Activated T-helper 2 cell treated with anti-CD3 and anti-CD28 coated beads, Interferon-gamma antibody, Interleukin-2, Interleukin-4, amounts not matched to agents 10 μg/mL and 5 μg/mL and 100 μg/mL, durations not matched to agents 14 hours and 24 hours and 36 hours (primary cell): ENCODE measurements around the gene SLC26A4. TPM values are rescaled to one million over a fixed set of nuclear protein-coding genes. Genes with fewer than 3 reads are reported as not detected.
A peak's percentile ranks its signal among the peaks of the same experiment; 100 is the strongest.

Source experiments
- DNase-seq: peaks from one replicate; pipeline ENCODE4 v3.0.0; 2021; ENCODE audit warnings: low spot score
- H3K27ac Mint-ChIP-seq: one replicate; pipeline ENCODE4 v1.8.0; 2021; ENCODE audit warnings: mixed read lengths
- H3K27me3 Mint-ChIP-seq: one replicate; pipeline ENCODE4 v1.8.0; 2021; ENCODE audit warnings: low read depth, mixed read lengths
- H3K36me3 Mint-ChIP-seq: one replicate; pipeline ENCODE4 v1.8.0; 2021; ENCODE audit warnings: low read depth, mixed read lengths
- H3K4me1 Mint-ChIP-seq: one replicate; pipeline ENCODE4 v1.8.0; 2021; ENCODE audit warnings: low read depth, mixed read lengths
- H3K4me3 Mint-ChIP-seq: one replicate; pipeline ENCODE4 v1.8.0; 2021; ENCODE audit warnings: low read depth, mild to moderate bottlenecking, moderate library complexity, mixed read lengths
- H3K9me3 Mint-ChIP-seq: one replicate; pipeline ENCODE4 v1.8.0; 2021; ENCODE audit warnings: mixed read lengths
- intact Hi-C: fragments of 100-400 bp; cut with micrococcal nuclease; formaldehyde crosslinking; loops from one replicate; pipeline ENCODE4 v1.15.1; 2023
- total RNA-seq: library from RNA; stranded (reverse); gene quantifications from 2 replicates; pipeline ENCODE4 v1.2.3, GENCODE V29; 2022

The SLC26A4 gene
- total RNA-seq, 1 donor from 2014 or later: 3.6 TPM

DNA sequence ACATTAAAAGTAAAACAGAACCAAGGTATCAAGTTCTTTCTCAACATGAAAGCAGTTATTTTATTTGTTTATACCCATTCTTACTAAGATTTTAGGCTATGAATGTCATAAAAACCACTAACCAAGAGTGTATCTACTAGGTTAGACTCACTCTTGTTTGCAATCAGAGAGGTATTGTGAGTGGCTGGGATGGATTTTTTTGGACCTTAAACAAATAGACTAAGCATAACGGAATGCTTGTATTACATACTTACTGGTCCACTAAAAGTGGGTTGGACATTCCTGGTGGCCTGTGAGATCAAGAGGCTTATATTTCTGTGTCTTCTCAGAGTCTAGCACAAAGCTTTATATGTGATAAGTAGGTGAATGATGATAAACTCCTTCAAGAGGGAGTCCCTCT lies 50.7 kb downstream of the SLC26A4 start:
- no peaks in the 10 kb centered on the region for H3K27me3 Mint-ChIP-seq
- intact Hi-C loops: no loop called here
- H3K4me1 Mint-ChIP-seq: no peaks in the 10 kb centered on the region
- no peaks in the 10 kb centered on the region for H3K9me3 Mint-ChIP-seq
- H3K4me3 Mint-ChIP-seq: no peak overlapping the region
- no peak overlapping the region for H3K27ac Mint-ChIP-seq
- no peak for DNase-seq
- H3K36me3 Mint-ChIP-seq: peaks cover 6% of the 10 kb centered on the region

DNA sequence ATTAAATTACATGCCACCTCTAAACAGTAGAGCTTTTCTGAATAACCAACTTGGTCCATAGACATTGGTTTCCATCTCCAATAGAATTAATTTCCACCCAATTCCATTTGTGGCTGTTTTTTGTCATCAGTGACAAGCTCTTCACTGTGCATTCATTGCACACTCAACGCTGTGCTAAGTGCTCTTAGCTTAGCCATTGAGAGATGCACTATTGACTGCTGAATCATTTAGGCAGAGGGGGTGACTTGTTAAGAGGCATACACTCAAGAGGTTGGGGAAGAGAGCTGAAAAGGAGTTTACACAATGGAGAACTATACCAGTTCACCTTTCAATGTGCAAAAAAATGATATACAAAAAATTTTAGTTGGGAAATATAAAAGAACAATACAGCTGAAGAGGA lies 51.4 kb downstream of the SLC26A4 start:
- no peaks in the 10 kb centered on the region for H3K9me3 Mint-ChIP-seq
- no peaks in the 10 kb centered on the region for H3K4me1 Mint-ChIP-seq
- DNase-seq: no peak
- intact Hi-C loops: no loop called here
- no peak overlapping the region for H3K4me3 Mint-ChIP-seq
- H3K27ac Mint-ChIP-seq: no peak overlapping the region
- peaks cover 6% of the 10 kb centered on the region for H3K36me3 Mint-ChIP-seq
- H3K27me3 Mint-ChIP-seq: no peaks in the 10 kb centered on the region

DNA sequence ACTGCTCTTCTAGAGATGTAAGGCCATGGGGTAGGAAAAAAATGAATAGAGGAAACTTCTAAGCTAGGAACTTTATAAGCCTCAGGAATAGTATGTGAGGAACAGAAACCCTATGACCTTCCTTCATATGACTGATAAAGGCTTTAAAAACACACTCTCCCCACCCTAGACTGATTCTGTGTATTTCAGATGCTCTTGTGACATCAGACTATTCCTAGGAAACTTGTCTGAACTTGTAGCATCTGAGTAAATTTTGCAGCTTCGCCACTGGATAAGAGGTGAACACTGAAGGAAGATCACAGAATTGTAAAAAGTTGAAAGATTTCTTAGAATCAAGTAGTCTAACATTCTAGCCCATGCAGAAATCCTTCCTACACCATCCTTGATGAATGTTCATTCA lies 52.3 kb downstream of the SLC26A4 start:
- Mint-ChIP-seq H3K4me1 (no peaks in the 10 kb centered on the region), H3K9me3 (no peaks in the 10 kb centered on the region), H3K27ac (no peak overlapping the region), H3K27me3 (no peaks in the 10 kb centered on the region), H3K4me3 (no peak overlapping the region), H3K36me3 (peaks cover 6% of the 10 kb centered on the region)
- intact Hi-C loops: no loop called here
- no peak for DNase-seq

DNA sequence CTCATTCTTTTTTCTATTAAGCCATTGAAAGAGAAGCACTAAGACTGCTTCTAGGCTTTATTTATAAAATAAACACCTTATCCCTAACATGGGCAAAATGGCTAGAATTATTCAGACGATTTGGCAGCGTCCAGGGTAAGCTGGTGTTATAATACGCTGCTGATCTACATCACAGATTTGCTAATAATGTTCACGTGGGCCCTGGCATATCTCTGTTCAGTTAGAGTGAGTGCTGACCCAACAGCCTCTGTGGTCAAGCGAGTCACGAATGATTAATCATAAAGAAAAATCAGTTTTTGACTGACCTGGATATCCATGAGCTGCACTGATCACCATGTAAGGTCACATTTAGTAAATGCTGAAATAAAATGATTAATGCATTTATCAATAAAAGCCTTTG lies 54.9 kb downstream of the SLC26A4 start:
- DNase-seq: no peak
- no peaks in the 10 kb centered on the region for H3K9me3 Mint-ChIP-seq
- no peak overlapping the region for H3K27ac Mint-ChIP-seq
- H3K36me3 Mint-ChIP-seq: peaks cover 3% of the 10 kb centered on the region
- no peak overlapping the region for H3K4me3 Mint-ChIP-seq
- peaks cover 6% of the 10 kb centered on the region for H3K4me1 Mint-ChIP-seq
- intact Hi-C loops: no loop called here
- H3K27me3 Mint-ChIP-seq: no peaks in the 10 kb centered on the region

DNA sequence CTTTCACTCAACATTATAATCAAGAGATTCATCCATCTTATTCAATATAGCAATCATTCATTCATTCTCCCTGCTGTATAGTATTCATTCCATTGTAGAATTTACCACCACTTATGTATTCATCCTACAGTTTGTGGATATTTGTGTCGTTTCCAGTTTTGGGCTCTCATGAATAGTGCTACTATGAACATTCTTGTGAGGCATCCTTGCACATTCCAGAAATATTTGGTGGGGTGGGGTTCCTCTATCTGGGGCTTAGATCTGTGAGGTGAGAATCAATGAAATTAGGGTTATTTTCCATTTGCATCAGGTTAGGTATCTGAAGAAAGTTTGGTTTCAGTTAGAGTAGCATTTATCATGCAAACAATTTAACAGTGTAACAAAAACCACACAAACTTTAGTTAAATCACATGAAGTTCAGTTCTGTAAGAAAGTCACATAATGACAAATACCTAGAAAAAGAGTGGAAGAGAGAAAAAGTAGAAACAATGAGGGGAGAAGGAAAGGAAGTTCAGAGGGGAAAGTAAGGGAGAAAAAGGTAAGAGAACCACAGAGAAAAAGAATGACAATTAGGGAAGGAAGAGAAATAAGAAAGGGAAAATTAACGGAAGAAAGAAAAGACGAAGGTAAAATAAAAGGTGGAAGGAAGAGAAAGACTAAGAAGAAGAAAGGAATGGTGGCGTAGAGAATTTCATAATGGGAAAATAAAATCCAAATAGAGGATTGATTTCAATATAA lies 58.0 kb downstream of the SLC26A4 start:
- Mint-ChIP-seq H3K27ac (no peak overlapping the region), H3K4me3 (no peak overlapping the region), H3K36me3 (no peaks in the 10 kb centered on the region)

DNA sequence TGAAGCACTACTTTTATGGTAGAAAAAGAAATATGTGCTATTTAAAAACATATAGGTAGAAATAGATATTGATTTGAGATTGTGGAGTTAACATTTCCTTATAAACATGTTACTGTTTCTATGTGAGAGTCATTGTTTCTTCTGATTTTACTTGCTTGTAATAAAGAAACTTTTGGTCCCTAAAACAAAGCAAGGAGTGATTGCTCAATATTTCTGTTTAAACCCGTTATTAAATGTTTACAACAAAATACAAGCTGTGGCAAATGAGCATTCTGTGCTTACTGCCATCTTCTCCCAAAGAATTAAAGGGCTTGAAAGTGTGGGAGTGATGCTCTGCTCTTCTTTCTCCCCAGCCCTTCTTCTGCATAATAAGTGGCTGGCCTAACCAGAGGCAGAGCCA lies 60.7 kb downstream of the SLC26A4 start:
- DNase-seq: no peak
- H3K36me3 Mint-ChIP-seq: no peaks in the 10 kb centered on the region
- no peaks in the 10 kb centered on the region for H3K9me3 Mint-ChIP-seq
- no peak overlapping the region for H3K27ac Mint-ChIP-seq
- no peak overlapping the region for H3K4me3 Mint-ChIP-seq
- H3K4me1 Mint-ChIP-seq: peaks cover 6% of the 10 kb centered on the region
- no peaks in the 10 kb centered on the region for H3K27me3 Mint-ChIP-seq
- intact Hi-C loops: loop anchor here (2.0 kb wide), 1 partner anchor 518 kb away; no protein-coding TSS in a partner anchor

More for the DNA sequence above, 58.0 kb downstream of the SLC26A4 start:
- intact Hi-C loops: no loop called here
- DNase-seq: no peak
- no peaks in the 10 kb centered on the region for H3K9me3 Mint-ChIP-seq
- H3K27me3 Mint-ChIP-seq: no peaks in the 10 kb centered on the region
- peaks cover 6% of the 10 kb centered on the region for H3K4me1 Mint-ChIP-seq

DNA sequence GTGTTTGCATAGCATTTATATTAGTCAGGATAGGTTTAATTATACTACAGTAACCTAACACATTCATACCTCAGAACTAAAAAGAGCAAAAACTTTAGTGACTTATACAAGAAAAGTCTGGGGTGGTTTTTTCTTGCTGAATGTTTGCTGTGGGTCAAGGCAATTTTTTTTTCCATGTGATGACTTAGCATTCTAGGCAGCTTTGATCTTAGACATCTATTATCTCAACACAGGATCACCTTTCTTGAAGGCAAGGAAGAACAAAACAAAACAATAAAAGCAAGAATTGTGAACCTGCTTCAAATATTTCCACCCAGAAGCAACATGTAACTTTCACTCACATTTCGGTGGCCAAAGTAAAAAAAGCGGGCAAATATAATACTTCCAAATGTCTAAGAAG lies 62.6 kb downstream of the SLC26A4 start:
- Mint-ChIP-seq H3K9me3 (no peaks in the 10 kb centered on the region), H3K4me3 (no peak overlapping the region), H3K36me3 (no peaks in the 10 kb centered on the region), H3K4me1 (peaks cover 5% of the 10 kb centered on the region), H3K27ac (no peak overlapping the region), H3K27me3 (peaks cover 13% of the 10 kb centered on the region)
- intact Hi-C loops: no loop called here
- no peak for DNase-seq

DNA sequence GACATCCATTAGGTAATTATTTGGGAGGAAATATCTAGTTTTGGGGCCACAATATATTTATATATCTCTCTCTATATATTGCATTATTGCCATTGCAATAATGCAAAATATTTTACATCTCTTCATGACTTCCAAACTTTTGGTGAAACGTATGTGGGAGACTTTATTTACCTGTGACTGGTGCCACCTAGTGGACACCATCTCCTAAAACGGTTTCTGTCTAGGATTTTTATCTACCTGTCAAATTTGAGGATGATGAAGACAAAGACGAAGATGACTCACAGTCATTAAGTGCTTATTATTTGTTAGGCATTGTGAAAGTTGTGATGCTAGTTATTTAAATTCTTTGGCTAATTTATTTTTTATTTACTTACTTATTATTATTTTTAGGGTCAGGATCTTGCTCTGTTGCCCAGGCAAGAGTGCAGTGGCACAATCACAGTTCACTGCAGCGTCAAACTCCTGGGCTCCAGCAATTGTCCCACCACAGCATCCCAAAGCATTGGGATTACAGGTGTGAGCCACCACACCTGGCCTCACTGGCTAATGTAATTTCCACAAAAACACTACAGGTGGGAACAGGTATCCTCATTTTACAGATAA lies 64.6 kb downstream of the SLC26A4 start:
- H3K27me3 Mint-ChIP-seq: peaks cover 21% of the 10 kb centered on the region
- no peaks in the 10 kb centered on the region for H3K4me1 Mint-ChIP-seq
- no peak overlapping the region for H3K27ac Mint-ChIP-seq

DNA sequence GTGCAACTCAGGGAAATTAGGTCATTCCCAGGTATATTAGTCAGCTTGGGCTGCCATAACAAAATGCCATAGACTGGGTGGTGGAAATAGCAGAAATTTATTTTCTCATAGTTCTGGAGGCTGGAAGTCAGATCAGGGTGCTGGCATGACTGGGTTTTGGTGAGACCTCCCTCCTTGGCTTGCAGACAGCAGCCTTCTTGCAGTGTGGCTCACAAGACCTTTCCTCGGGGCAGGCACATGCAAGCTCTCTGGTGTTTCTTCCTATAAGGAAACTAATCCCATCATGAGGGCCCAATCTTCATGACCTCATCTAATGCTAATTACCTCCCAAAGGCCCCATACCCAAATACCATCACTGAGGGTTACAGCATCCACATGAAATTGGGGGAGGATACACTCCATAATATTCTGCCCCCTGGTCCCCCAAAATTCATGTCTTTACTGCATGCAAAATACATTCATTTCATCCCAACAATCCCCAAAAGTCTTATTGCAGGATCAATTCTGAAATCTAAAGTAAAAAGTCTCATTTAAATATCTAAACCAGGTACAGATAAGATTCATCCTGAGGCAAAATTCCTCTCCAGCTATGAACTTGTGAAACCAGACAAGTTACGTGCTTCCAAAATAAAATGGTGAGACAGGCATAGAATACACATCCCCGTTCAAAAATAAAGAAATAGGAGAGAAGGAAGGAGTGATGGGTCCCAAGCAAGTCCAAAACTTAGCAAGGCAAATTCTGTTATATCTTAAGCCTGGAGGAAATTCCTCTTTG lies 65.9 kb downstream of the SLC26A4 start:
- Mint-ChIP-seq H3K9me3 (no peaks in the 10 kb centered on the region), H3K4me1 (no peaks in the 10 kb centered on the region), H3K36me3 (no peaks in the 10 kb centered on the region), H3K27me3 (peaks cover 21% of the 10 kb centered on the region), H3K4me3 (no peak overlapping the region), H3K27ac (no peak overlapping the region)
- no peak for DNase-seq
- intact Hi-C loops: loop anchor here (5.0 kb wide), 1 partner anchor 164 kb away; the partner anchor contains the start of genes COG5 and DUS4L

More for the DNA sequence above, 64.6 kb downstream of the SLC26A4 start:
- intact Hi-C loops: loop anchor here (5.0 kb wide), 1 partner anchor 163 kb away; the partner anchor contains the start of genes COG5 and DUS4L
- peak; percentile 17 for DNase-seq
- Mint-ChIP-seq H3K4me3 (no peak overlapping the region), H3K9me3 (no peaks in the 10 kb centered on the region), H3K36me3 (no peaks in the 10 kb centered on the region)

DNA sequence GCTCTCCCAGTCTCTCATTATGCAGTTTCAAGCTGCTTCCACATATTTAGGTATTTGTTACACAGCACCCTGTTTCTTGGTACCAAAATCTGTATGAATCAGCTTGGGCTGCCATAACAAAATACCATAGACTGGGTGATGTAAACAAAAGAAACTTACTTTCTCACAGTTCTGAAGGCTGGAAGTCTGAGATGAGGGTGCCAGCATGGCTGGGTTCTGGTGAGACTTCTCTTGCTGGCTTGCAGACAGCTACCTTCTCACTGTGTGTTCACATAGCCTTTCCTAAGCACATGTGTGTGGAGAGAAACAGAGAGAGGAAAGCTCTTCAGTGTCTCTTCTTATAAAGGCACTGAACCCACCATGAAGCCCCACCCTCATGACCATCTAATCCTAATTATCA lies 67.6 kb downstream of the SLC26A4 start:
- Mint-ChIP-seq H3K27me3 (peaks cover 21% of the 10 kb centered on the region), H3K4me1 (no peaks in the 10 kb centered on the region), H3K4me3 (no peak overlapping the region), H3K27ac (no peak overlapping the region), H3K36me3 (no peaks in the 10 kb centered on the region), H3K9me3 (no peaks in the 10 kb centered on the region)
- no peak for DNase-seq
- intact Hi-C loops: loop anchor here (5.0 kb wide), 1 partner anchor 166 kb away; the partner anchor contains the start of genes COG5 and DUS4L

DNA sequence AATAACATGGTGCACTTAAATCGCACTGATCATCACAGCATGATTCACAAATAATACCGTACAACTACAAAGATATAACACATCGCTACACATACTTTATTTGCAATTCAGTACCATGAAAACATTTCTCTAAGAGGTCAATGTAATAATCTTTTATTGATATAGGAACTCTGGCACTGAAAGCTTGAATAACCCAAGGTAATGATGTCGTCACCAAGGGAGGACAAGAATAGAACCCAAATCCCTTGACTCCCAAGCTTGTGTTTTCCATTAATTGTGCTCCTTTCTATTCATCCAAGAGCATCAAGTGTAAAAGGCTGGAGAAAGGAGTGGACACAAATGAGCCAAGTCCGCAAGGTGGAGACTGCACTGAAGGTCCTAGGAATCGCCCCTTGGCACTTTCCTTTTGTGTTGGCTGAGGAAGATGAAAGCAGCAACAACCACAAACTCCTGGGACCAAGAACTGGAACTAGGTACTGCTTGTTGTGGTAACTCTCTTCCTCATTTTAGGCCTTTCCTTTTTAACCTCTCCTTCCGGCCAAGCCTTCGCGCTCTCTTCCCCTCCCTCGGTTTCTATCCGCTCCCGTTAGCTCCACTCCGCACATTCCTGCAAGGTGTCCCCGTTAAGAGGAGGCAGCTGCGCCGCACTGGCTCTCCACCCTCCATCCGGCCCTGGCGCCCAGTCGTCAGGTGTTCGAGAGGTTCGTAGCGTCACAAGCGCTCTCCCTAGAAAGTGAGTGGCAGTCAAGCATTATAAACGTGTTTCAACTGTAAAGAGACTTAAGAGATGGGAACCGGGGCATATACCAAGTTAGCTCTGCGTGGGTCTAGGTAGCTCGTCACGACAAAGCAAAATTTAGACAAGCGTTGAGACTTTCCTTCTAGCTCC lies 82.3 kb downstream of the SLC26A4 start:
- DNase-seq: no peak
- Mint-ChIP-seq H3K4me1 (peaks cover 29% of the 10 kb centered on the region), H3K4me3 (peak overlapping the region; percentile 94), H3K27me3 (peaks cover 4% of the 10 kb centered on the region), H3K9me3 (no peaks in the 10 kb centered on the region), H3K27ac (peak overlapping the region; percentile 100), H3K36me3 (peaks cover 15% of the 10 kb centered on the region)
- intact Hi-C loops: loop anchor here (1.0 to 5.0 kb wide), 7 partner anchors 72 to 181 kb away; partner anchors contain the start of genes BCAP29, COG5, DLD and DUS4L
